NCI-H146 treated with DMSO at 0.1 percent for 48 hours (cell line): ENCODE data around the gene FASLG.
"Not testable (repeated sequence)": the region's sequence is repeated elsewhere in the genome, so short reads cannot be mapped to it uniquely, and the experiment has no call there.

ENCODE experiments used
- DNase-seq: peaks from one replicate; lab custom pipeline; 2025; ENCODE audit not compliant: unreplicated experiment; lab: John Stamatoyannopoulos, UW

Gene FASLG, protein sequence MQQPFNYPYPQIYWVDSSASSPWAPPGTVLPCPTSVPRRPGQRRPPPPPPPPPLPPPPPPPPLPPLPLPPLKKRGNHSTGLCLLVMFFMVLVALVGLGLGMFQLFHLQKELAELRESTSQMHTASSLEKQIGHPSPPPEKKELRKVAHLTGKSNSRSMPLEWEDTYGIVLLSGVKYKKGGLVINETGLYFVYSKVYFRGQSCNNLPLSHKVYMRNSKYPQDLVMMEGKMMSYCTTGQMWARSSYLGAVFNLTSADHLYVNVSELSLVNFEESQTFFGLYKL

DNA sequence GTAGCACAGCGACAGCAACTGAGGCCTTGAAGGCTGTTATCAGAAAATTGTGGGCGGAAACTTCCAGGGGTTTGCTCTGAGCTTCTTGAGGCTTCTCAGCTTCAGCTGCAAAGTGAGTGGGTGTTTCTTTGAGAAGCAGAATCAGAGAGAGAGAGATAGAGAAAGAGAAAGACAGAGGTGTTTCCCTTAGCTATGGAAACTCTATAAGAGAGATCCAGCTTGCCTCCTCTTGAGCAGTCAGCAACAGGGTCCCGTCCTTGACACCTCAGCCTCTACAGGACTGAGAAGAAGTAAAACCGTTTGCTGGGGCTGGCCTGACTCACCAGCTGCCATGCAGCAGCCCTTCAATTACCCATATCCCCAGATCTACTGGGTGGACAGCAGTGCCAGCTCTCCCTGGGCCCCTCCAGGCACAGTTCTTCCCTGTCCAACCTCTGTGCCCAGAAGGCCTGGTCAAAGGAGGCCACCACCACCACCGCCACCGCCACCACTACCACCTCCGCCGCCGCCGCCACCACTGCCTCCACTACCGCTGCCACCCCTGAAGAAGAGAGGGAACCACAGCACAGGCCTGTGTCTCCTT lies at the start of gene FASLG:
Gene FASLG, plus strand, starts transcription at position 233 of the 583 bp plus-strand sequence. Its CDS starts 99 bp downstream, at position 332.
- no peak for DNase-seq

DNA sequence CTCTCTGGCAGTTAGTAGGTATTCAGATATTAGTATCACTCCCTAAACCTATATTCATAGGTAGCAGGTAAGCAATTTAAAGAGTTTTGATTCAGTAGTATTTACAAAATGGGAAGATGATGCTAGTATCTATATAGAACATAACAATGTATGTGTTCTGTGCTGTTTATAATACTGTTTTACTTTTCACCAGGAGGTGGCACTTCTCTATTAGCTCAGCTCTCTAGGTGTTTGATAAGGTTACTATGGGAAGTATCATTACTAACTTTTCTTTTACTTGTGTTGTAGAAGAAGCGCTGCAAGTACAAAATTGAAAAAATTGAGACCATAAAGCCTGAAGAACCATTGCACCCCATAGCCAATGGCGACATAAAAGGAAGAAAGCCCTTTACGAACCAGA lies 49.4 kb upstream of the FASLG start:
- DNase-seq: no peak

DNA sequence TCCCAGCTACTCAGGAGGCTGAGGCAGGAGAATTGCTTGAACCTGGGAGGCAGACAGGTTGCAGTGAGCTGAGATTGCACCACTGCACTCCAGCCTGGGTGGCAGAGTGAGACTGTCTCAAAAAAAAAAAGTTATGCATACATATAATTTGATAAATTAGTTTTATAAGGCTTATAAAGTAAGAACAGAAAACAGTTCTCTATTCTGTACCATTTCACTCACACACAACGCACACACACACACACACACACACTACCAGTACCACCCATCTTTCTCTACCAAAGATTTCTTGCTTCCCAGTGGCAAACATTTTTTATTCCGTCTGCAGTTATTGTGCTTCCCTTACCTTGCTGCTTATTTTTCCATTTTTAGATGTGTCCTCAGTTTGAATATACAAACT lies 46.4 kb upstream of the FASLG start:
- no peak for DNase-seq

DNA sequence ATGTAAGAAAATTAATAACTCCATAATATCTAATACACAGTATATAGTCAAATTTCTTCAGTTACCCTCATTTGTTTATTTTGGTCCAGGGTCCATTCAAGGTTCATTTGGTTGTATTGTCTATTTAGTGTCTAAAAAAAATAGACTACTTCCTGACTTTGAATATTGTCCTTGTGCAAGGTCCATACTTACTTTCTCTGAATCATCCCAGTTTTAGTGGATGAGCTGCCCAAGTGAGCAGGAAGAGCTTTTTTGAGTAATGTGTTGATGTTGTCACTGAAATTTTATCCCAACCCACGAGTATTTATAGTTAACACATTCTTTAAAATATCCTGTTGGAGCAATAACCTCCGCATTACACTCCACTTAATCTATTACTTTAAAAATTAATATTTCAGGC lies 45.6 kb upstream of the FASLG start:
- no peak for DNase-seq

DNA sequence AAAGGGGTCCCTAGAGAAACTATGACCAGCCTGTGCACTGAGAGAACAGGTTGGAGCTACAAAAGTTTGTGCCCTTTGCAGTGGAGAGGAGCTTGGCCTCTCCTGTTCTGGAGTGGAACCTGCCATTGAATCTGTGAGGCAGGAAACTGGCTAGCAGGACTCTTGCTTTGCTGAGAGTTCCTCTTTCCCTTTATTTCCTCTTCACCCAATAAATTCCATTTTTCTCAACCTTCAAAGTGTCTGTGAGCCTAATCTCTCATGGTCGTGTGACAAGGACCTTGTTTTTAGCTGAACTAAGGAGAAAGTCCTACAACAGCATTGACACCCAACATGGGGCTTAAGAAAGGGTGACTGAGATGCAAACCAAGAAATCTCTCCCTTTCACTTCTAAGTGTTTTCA lies 42.7 kb upstream of the FASLG start:
- DNase-seq: no peak

DNA sequence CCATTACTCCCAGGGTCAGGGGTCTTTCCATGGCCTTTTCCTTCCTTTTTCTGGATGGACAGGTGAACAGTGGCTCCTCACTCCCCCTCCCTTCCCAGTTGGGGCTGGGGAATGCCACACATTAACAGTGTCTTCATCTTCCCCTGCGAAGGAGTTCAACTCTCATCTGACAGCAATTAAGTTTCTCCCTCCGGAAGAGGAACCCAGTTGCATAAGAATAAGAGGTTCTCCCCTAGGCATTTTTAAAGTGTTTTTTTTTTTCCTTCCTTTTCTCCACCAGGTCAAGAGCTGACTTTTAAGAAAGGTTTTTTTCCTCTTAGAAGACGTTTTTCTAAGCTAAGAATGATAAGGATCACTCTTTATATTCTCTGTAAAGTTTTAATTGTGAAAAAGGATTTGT lies 42.3 kb upstream of the FASLG start:
- no peak for DNase-seq

DNA sequence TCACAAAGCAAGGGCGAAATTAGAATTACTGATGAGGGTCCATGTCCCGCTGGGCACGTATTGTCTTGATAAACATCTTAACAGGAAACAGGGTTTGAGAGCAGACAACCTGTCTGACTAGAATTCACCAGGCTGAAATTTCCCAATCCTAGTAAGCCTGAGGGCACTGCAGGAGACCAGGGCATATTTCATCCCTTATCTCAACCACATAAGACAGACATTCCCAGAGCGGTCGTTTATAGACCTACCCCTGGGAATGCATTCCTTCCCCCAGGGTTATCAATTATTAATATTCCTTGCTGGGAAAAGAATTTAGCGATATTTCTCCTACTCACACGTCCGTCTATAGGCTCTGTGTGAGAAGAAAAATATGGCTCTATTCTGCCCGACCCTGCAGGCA lies 38.3 kb upstream of the FASLG start:
- DNase-seq: not testable (repeated sequence)

DNA sequence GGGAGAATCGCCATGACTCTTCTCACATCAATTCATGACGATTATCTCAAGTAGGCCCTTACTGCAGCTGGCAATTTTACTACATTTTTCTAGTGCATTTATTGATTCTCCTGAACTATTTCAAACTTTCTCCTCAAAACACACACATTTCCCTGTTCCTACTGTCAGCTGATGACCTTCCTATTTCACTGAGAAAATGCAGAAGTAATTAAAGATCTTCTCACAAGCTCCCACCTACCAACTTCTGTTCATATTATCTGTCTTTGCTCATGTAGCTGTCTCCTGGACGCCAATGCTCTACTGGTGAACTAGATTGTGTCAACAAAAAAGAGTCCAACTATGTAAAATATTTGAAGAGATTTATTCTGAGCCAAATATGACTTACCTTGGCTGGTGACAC lies 36.4 kb upstream of the FASLG start:
- DNase-seq: no peak

DNA sequence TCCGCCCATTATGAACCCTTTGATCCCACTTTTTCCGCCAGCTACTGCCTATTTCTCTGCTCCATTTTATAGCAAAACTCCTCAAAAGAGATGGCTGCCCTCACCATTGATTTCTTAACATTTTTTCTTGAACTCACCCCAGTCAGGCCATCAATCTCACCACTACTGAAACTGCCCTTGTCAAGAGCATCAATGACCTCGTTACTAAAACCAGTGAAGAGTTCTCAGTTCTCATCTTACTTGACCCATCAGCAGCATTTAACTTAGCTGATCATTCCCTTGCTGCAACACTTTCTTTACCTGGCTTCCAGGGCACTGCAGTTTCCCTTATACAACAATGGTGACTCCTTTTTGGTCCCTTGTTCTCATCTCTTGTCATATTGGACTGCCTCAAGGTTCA lies 35.2 kb upstream of the FASLG start:
- DNase-seq: no peak

DNA sequence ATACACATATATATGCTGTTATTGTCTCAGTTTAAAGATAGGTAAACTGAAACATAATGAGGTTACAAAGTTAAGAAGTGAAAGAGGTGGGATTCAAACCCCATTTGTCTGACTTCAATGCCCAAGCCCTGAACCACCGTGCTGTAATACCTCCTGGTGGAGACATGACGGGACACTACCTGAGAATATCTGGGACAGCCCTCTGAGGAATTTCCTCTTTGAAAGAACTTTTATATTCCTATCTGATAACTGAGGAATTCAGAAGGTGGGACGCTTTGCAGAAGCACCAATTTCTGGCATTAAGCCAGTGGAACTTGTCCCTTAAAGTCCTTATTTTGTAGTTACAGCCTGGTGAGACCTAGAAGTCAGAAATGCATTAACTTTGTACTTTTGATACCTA lies 32.1 kb upstream of the FASLG start:
- DNase-seq: no peak

DNA sequence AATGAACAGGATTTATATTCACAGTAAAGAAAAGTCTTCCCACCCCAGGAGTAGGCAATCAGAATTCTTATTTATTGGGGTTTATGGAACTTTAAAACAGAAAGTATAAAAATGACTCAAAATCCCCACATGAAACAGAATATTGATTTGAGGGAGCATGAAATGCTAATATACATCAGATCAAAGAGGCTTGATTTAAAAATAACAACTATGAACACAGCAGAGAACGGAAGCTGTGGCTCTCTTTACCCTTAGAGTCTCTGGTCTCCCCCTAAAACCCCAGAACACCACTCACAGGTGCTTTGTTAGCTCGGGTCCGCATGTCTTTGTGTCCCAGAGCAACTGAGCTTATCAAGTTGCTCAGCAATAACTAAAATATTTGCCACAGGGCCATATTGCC lies 31.2 kb upstream of the FASLG start:
- DNase-seq: no peak

DNA sequence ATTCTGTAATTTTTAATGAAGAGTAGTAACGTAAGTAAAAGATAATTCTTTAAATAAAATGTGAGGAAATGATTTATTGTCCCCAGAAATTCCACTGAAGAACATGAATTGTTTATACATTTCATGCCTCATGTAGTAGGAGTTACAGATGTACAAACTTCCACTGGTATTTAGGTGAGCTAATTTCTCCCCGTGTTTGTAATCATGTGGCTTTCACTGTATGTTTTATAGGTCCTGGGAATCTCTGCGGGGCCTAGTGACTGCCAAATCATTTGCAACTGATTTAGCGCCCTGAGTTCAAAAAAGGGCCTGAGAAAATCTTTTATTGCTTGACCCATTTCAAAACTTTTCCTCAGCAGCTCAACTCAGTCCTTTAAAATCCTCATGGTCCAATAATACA lies 30.5 kb upstream of the FASLG start:
- no peak for DNase-seq

DNA sequence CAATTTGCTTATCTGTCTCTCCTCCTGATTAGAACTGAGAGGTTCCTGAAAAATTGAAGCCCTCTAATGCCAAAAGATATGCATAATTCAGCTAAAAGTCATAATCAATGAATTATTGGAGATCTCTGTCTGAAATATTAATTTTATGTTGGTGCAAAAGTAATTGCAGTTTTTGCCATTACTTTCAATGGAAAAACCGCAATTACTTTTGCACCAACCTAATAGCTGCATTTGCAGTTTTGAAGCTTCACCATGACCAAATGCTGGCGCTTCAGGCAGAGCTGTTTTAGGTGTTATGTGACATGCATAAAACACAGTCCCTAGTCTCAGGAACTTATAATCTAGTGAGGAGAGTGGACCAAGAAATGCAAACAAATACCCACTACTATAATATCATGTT lies 29.7 kb upstream of the FASLG start:
- no peak for DNase-seq

DNA sequence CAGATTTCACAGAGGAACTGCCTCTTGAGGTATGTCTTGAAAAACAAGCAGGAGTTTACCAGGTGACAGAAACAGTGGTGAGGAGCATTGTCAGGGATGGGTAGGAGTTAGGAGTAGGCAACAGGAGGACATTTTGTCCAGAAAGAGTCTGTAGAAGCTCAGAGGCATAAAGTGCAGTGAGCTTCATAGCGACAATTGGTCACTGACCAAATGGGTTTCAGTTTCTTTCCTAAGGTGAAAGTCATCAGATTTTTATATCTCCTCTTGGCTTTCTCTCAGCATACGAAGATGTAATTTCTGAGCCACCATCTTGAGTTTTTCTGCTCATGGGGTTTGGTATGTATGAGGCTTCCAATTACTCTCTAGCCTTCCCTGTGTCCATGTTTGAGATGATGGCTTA lies 29.3 kb upstream of the FASLG start:
- no peak for DNase-seq

DNA sequence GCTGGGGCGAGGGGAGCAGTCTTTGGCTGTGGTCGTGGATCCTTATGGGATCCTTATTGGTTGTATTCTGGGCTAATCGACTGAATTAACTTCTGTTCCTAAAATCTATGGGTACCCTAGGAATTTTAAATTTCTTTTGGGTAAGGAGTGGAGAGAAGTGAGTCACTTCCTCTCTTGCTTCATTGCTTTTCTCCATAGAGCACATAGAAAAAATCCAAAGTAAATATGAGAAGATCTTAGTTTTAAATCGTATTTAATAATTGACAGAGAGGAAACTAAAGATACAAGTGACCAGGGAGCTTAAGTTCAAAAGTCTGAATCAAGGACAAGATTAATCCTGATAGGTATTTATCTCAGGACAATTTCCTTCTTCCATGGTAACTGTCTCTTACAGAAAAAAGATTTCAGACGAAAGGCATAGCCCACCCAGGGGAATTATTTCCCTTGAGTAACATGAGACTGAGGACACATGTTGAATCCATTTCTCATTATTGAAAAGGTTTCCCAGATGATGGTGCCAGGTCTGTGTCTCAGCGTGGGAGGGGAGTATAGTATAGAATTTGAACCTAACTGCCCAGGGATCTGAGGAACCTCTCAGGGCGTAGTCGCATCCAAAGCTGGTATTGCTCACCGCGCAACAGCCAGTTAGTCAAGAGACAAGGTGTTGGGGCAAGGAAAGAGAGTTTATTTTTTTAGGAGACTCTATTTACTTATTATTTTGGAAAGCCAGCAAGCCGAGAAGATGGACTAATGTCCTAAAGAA lies 28.7 kb upstream of the FASLG start:
- no peak for DNase-seq

DNA sequence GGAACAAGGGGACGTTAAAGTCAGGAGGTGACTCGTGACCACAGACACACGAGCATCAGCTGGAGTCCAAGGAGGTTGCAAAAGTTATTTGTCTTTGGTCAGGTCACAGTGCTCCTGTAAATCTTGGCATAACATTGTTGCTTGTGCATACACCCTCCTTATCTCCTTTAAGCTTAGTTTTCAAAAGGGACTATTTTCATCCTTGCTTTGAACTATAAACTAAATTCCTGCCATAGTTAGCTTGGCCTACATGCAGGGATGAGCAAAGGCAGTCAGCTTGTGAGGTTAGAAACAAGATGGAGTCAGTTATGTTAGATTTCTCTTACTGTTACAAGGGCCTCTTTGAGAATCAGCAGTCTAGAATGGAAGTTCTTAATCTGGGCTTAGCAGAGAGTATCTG lies 28.0 kb upstream of the FASLG start:
- no peak for DNase-seq

DNA sequence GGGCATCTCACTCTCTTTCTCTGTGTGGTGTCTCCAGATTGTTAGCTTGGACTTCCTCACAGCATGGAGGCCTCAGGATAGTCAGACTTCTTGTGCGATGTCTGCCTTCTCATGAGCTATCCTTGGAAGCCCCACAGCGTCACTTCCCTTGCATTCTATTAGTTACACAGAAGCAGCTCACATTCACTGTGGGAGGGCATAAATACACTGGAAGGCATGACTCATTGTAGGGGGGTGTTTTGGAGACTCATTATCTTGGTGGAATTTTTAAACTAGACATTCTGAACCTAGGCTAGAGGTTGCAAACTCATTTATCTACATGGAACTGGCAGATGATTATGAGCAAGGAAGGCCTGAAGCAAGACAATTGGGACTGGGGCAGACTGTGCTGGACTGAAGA lies 21.4 kb upstream of the FASLG start:
- DNase-seq: no peak

DNA sequence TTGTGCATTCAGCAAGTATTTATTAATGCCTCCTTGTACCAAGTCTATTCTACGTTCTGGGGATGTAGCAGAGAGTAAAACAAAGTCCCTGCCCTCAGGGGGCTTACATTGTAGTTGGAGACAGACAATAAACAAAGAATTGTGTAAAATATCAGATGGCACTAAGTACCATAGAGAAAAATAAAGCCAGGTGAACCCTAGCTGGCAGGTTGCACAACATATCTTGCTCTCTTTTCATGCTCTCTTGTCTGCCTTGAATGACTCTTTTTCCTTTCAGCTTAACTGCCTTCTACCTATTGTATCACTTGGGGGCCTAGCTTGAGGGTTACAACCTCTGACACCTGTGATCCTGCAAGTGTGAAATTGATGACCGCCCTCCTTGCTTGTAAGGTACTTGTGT lies 20.7 kb upstream of the FASLG start:
- DNase-seq: no peak

DNA sequence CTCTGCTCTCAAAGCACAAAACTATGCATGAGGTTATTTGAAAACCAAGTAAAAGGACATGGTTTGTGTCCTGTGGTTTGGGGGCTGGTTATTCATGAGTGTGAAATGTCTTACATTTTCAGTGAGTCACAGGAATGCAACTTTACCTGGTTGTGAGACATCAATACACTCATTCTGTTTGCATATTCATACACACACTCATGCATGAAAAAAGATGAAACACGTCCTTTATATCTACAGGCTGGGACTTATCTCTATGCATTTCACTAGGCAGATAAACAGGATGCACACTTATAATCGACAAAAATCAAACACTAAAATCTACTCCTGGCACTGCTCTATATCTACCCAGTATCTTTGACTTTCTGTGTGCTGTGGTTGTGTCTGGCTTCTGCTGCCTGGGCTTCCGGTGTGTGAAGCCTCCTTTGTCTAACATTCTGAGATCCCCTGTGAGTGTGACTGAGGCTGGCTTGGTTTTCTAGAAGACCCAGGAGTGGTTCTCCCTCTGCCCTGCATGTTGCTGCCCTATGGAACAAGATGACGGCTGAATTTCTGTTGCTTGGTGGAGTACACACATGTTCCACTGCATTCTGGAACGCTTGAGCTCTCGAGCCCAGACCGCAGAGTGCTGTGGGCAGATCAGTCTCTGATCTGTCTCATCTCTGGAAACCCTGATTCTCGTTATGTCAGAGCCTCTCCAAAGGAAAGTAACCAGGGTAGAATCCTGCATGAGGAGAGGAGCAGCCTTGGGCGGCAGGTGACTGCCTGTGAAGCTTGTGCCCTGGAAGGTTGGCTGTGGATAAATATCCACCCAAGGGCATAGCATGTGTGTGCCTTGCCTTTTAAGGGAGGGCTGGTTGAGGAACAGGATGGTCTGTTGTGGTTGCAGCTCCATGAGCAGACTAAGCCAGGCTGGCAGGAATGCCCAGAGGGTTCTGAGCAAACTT lies 19.7 kb upstream of the FASLG start:
- no peak for DNase-seq

DNA sequence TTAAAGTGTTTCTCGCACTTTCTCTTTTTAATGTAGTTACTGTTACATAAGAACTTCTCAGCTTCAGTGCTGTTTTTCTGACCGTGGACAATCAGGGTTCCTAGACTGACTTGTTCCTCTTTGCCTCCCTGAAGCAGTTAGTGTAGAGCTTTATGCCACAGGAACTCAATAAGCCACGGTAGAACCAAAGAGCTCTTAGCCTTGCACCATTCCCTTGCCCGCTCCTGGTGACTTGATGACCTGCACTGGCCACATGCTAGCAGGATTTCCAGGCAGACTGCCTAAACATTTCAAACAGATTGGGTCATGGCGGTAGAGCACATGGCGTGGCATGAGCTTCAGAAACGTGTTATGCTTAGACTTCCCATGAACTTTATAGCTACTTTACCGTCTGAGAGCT lies 18.8 kb upstream of the FASLG start:
- DNase-seq: no peak

DNA sequence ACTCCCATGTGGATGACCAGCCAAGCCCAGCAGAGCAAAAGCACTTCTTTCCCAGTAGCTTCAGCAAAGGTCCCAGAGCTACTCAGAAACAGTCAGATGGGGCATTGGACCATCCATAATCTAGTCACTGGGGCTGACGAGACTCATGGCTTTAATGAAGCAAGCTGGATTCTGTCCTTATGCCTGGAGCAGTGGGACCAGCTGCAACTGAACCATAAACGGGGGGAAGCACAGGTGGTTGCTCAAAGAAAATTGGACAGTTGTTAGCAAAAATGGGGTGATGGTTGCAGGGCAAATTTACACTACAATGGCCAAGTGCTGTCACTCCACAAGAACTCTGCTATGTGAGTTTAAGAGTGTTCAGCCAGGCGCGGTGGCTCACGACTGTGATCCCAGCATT lies 17.4 kb upstream of the FASLG start:
- no peak for DNase-seq
